Keratinocyte (primary cell): ENCODE results near the gene SFXN3. TPM values are rescaled to one million over a fixed set of nuclear protein-coding genes. Genes with fewer than 3 reads are reported as not detected.

Source experiments
- DNase-seq: peaks from one replicate; pipeline ENCODE4 v3.0.0-alpha.2; 2011; ENCODE audit warnings: low read depth, missing footprints, low spot score
- FAIRE-seq: peaks from 2 replicates; lab custom pipeline; 2011; peaks lifted over from hg19 to GRCh38; lab: Jason Lieb, UNC
- H2AFZ ChIP-seq: 2 replicates; pipeline ENCODE4 v1.6.0; 2012; ENCODE audit warnings: low read length, control low read depth, inconsistent platforms; ENCODE audit not compliant: control insufficient read depth
- H3K27ac ChIP-seq: 2 replicates; pipeline ENCODE4 v1.5.1; 2011; ENCODE audit warnings: low read length; ENCODE audit not compliant: control insufficient read depth, insufficient read depth
- H3K27me3 ChIP-seq: 3 replicates; pipeline ENCODE4 v1.6.0; 2011; ENCODE audit warnings: low read length; ENCODE audit not compliant: control insufficient read depth, insufficient read depth; ENCODE audit errors: extremely low read depth
- H3K36me3 ChIP-seq, 2 experiments: 2 replicates in 1 of 2; 3 replicates in 1 of 2; pipeline ENCODE4 v1.5.1; 2011; ENCODE audit warnings: low read length in 2 of 2, mild to moderate bottlenecking in 1 of 2; ENCODE audit not compliant: control insufficient read depth in 2 of 2, insufficient read depth in 2 of 2; ENCODE audit errors: extremely low read depth in 1 of 2
- H3K4me1 ChIP-seq: 3 replicates; pipeline ENCODE4 v1.5.1; 2011; ENCODE audit warnings: low read length; ENCODE audit not compliant: control insufficient read depth, insufficient read depth; ENCODE audit errors: extremely low read depth
- H3K4me2 ChIP-seq: 3 replicates; pipeline ENCODE4 v1.6.0; 2011; ENCODE audit warnings: low read depth, low read length; ENCODE audit not compliant: control insufficient read depth, insufficient read depth; ENCODE audit errors: extremely low read depth
- H3K4me3 ChIP-seq, 3 experiments: fragments of 200-600 bp in 1 of 3; sonication (generic) in 1 of 3; 2 replicates in 2 of 3; 3 replicates in 1 of 3; pipeline ENCODE4 v1.5.1; 2011 to 2016; ENCODE audit warnings: low read length in 3 of 3, mild to moderate bottlenecking in 3 of 3, control low read depth in 2 of 3, inconsistent platforms in 1 of 3, low read depth in 1 of 3, mixed read lengths in 1 of 3, mixed run types in 1 of 3, moderate library complexity in 1 of 3; ENCODE audit not compliant: control insufficient read depth in 2 of 3, insufficient read depth in 2 of 3; ENCODE audit errors: extremely low read depth in 1 of 3
- H3K79me2 ChIP-seq: 2 replicates; pipeline ENCODE4 v1.6.0; 2012; ENCODE audit warnings: low read length; ENCODE audit not compliant: control insufficient read depth, insufficient read depth
- H3K9ac ChIP-seq: 3 replicates; pipeline ENCODE4 v1.6.0; 2011; ENCODE audit warnings: low read length; ENCODE audit not compliant: control insufficient read depth, insufficient read depth; ENCODE audit errors: extremely low read depth
- H3K9me1 ChIP-seq: 3 replicates; pipeline ENCODE4 v1.6.0; 2011; ENCODE audit warnings: low read length; ENCODE audit not compliant: control insufficient read depth, insufficient read depth; ENCODE audit errors: extremely low read depth
- H3K9me3 ChIP-seq: 2 replicates; pipeline ENCODE4 v1.5.1; 2012; ENCODE audit warnings: low read depth, low read length; ENCODE audit not compliant: control insufficient read depth
- H4K20me1 ChIP-seq: 3 replicates; pipeline ENCODE4 v1.6.0; 2011; ENCODE audit warnings: low read length; ENCODE audit not compliant: control insufficient read depth, insufficient read depth; ENCODE audit errors: extremely low read depth
- CTCF ChIP-seq, 3 experiments: IDR thresholded peaks in 1 of 3; conservative IDR thresholded peaks in 1 of 3; optimal IDR thresholded peaks in 1 of 3; 2 replicates in 2 of 3; 3 replicates in 1 of 3; pipeline versions ENCODE3 to v1.5.1; 2011; ENCODE audit warnings: low read length in 3 of 3, mild to moderate bottlenecking in 3 of 3, moderate library complexity in 2 of 3, control low read depth in 1 of 3, inconsistent platforms in 1 of 3; ENCODE audit not compliant: insufficient read depth in 2 of 3; ENCODE audit errors: extremely low read depth in 1 of 3
- EZH2 ChIP-seq: IDR thresholded peaks from one replicate; pipeline ENCODE4 v1.6.1; 2012; ENCODE audit warnings: inconsistent platforms, mild to moderate bottlenecking, low read length, moderate library complexity
- dilution Hi-C: fragments of 300-500 bp; cut with MboI; formaldehyde crosslinking; loops from one replicate; pipeline ENCODE4 v1.7.0; 2020; ENCODE audit warnings: low sequenced_read_pairs; ENCODE audit not compliant: extremely low pct_ligation_motif_present
- polyA plus RNA-seq, 5 experiments: library from polyadenylated mRNA; depleted of rRNA in 3 of 5; stranded (reverse) in 3 of 5; stranded (forward) in 1 of 5; unstranded in 1 of 5; fragments of >200 nt; gene quantifications; 1 replicate in 1 of 5; 2 replicates in 3 of 5; 3 replicates in 1 of 5; pipeline versions ENCODE4 v1.2.1 to v1.2.3, GENCODE V29; 2011 to 2012; ENCODE audit warnings: missing spikeins in 2 of 5, low read depth in 1 of 5, low replicate concordance in 1 of 5

SFXN3 gene
- polyA plus RNA-seq, 1 donor (not counting 4 experiments of a cell fraction or from before 2014, with no cell fraction given), result 77.0 TPM

DNA sequence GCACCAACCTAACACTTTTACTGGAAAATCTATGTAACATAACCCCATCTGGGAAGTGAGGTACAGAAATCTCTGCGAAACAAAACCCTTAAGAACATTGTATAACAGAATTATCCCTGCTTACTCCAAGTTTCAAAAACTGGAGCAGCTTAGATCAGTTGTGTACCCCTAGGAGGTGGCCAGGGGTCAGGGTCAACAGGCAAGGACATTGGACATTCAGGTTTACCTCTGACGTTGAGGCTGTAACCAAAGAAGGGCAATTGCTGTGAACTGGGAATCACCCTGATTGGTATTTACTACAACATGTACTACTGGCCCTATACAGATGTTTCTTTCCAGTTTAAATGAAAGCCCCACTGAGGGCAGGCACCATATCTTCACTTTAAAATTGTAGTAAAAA, 13.1 kb downstream of the SFXN3 start:
- Histone ChIP-seq H4K20me1 (no peaks in the 10 kb centered on the region), H3K4me2 (no peak overlapping the region), H2AFZ (no peak overlapping the region), H3K9me1 (no peaks in the 10 kb centered on the region), H3K4me1 (peaks cover 16% of the 10 kb centered on the region), H3K79me2 (no peaks in the 10 kb centered on the region), H3K9me3 (no peaks in the 10 kb centered on the region), H3K36me3 (peaks cover 0 to 8% of the 10 kb centered on the region in 2 experiments), H3K9ac (no peak overlapping the region), H3K27ac (no peak overlapping the region), H3K4me3 (no peak overlapping the region), H3K27me3 (peaks cover 24% of the 10 kb centered on the region)
- DNase-seq (no peak), FAIRE-seq (no peak)
- no peak for TF ChIP-seq CTCF (optimal IDR thresholded peaks at IDR 0.05 in 1 of 3, IDR thresholded peaks at IDR 0.05 in 1 of 3, conservative IDR thresholded peaks at IDR 0.05 in 1 of 3; ENCODE audit: extremely low read depth in 1 of 3, insufficient read depth in 2 of 3, low read length in 3 of 3)
- no peak for TF ChIP-seq EZH2
- dilution Hi-C loops, result no loop called here

DNA sequence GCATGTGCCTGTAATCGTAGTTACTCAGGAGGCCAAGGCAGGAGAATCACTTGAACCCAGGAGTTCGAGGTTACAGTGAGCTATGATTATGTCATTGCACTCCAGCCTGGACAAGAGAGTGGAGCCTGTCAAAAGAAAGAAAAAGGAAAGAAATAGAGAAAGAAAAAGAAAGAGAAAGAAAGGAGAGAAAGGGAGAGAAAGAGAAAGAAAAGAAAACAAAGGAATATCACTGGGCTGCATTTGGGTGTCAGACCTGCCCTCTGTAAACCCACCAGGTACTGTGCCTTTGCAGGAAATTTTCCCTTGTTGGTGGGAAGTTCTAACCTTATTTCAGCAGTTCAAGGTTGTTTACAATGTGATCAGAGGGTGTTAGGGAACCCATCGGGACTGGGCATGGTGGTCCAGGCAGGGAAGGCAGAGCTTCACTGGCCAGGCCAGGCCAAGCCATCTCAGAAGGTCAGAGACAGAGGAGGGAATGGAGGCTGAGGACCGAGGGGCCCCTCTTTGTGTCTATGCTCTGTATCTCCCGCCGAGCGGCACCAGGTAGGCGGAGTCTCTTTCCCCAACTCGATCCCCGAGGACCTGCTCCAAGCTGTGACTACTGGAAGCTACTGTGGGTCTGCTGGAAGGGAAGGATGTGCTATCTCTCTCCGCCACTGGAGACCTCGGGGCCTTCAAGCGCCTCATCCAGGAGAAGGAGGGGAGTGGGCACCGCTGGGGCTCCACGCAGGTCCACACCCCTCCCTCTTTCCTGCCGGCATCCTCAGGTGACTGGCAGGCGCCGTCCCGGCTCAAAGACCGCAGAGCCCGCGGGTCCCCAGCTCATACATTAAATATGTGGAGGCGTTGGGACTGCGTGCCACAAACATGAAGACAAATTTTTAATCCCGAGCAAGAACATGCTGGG, 15.6 kb downstream of the SFXN3 start:
- Histone ChIP-seq H3K4me2 (peak overlapping the region; percentile 12), H3K9me1 (no peaks in the 10 kb centered on the region), H3K27me3 (peaks cover 39% of the 10 kb centered on the region), H3K4me3 (no peak overlapping the region), H3K9ac (no peak overlapping the region), H3K79me2 (no peaks in the 10 kb centered on the region), H3K27ac (no peak overlapping the region), H2AFZ (no peak overlapping the region), H3K4me1 (peaks cover 23% of the 10 kb centered on the region), H4K20me1 (no peaks in the 10 kb centered on the region), H3K9me3 (no peaks in the 10 kb centered on the region), H3K36me3 (no peaks in the 10 kb centered on the region)
- FAIRE-seq (no peak), DNase-seq (no peak)
- TF ChIP-seq EZH2 (no peak), CTCF (optimal IDR thresholded peaks at IDR 0.05 in 1 of 3, IDR thresholded peaks at IDR 0.05 in 1 of 3, conservative IDR thresholded peaks at IDR 0.05 in 1 of 3; ENCODE audit: extremely low read depth in 1 of 3, insufficient read depth in 2 of 3, low read length in 3 of 3) (no peak)
- dilution Hi-C loops, result no loop called here
